NB4 (cell line): ENCODE data around the gene PLXNB2.

Experiments used
- DNase-seq: peaks from one replicate; pipeline ENCODE4 v3.0.0; 2010; ENCODE audit warnings: low read depth
- H3K4me3 ChIP-seq: one replicate; pipeline ENCODE4 v1.5.1; 2011; ENCODE audit warnings: mild to moderate bottlenecking, low read depth, low read length, moderate library complexity
- MYC ChIP-seq: IDR thresholded peaks from 2 replicates; pipeline ENCODE4 v1.6.1; 2011; ENCODE audit warnings: low read depth, low read length
- POLR2A ChIP-seq: IDR thresholded peaks from 2 replicates; pipeline ENCODE4 v1.6.1; 2011; ENCODE audit warnings: mild to moderate bottlenecking; ENCODE audit not compliant: insufficient read length; ENCODE audit errors: extremely low read depth
- TF ChIP-seq, protein P1 (sequence below): IDR thresholded peaks from 2 replicates; pipeline ENCODE4 v1.6.1; 2011; ENCODE audit warnings: low read depth, low read length
- TF ChIP-seq, protein P2 (sequence below): IDR thresholded peaks from one replicate; pipeline ENCODE4 v1.5.1; 2012; ENCODE audit warnings: low read depth, low read length

PLXNB2 gene

GRCh38 chr22:50300620-50301257 lies 6.7 kb downstream of the PLXNB2 start:
- H3K4me3 ChIP-seq = no peak overlapping the region
- no peak for DNase-seq
- TF ChIP-seq, protein P1, sequence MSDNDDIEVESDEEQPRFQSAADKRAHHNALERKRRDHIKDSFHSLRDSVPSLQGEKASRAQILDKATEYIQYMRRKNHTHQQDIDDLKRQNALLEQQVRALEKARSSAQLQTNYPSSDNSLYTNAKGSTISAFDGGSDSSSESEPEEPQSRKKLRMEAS = no peak
- TF ChIP-seq, protein P2, sequence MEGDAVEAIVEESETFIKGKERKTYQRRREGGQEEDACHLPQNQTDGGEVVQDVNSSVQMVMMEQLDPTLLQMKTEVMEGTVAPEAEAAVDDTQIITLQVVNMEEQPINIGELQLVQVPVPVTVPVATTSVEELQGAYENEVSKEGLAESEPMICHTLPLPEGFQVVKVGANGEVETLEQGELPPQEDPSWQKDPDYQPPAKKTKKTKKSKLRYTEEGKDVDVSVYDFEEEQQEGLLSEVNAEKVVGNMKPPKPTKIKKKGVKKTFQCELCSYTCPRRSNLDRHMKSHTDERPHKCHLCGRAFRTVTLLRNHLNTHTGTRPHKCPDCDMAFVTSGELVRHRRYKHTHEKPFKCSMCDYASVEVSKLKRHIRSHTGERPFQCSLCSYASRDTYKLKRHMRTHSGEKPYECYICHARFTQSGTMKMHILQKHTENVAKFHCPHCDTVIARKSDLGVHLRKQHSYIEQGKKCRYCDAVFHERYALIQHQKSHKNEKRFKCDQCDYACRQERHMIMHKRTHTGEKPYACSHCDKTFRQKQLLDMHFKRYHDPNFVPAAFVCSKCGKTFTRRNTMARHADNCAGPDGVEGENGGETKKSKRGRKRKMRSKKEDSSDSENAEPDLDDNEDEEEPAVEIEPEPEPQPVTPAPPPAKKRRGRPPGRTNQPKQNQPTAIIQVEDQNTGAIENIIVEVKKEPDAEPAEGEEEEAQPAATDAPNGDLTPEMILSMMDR = no peak
- TF ChIP-seq POLR2A (no peak), MYC (no peak)

- H3K4me3 ChIP-seq = no peak overlapping the region
- DNase-seq = no peak
These were observed 7.4 kb downstream of the PLXNB2 start for GRCh38 chr22:50299785-50300619.

DNA sequence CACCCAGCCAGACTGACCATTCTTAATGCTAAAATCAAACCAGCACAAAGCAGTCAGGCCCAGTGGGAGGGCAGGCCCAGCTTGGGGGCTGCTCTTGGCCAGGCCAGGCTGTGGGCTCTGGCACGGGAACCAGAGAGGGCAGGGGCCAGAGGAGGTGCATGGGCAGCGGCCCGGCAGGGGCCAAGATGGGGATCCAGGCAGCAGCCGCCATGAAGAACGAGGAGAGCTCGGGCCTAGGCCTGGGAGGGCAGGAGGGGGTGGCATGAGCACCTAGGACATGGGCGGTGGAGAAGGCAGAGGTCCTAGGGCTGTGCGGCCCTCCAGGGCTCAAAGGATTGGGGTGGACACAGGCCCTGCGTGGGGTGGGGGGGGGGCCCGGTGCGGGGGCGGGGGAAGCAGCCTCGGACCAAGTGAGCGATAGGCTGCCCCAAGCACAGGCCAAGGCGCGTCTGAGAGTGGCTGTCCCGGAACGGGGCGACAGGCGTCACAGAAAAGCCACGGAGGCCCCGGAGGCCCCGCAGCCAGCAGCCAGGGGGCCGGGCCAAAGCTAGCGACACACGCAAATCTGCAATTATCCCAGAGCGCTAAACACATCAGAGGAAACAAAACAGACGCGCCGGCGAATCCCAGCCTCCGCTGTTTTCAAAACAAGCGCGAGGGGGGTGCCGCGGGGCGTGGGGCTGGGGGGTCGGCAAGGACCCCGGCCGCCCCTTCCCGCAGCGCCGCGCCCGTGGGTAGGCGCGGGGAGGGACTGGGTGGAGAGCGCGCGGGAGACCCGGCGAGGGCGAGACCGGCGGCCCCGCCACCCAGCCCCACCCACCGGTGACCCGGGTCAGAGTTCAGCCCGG lies 8.3 kb downstream of the PLXNB2 start:
- no peak overlapping the region for H3K4me3 ChIP-seq
- TF ChIP-seq MYC (no peak), POLR2A (no peak)
- TF ChIP-seq, protein P1 = no peak
- TF ChIP-seq, protein P2 = no peak

More at GRCh38 chr22:50299785-50300619, 7.4 kb downstream of the PLXNB2 start:
- TF ChIP-seq, protein P1 = no peak
- TF ChIP-seq POLR2A = no peak
- TF ChIP-seq, protein P2 = no peak
- TF ChIP-seq MYC = no peak

DNA sequence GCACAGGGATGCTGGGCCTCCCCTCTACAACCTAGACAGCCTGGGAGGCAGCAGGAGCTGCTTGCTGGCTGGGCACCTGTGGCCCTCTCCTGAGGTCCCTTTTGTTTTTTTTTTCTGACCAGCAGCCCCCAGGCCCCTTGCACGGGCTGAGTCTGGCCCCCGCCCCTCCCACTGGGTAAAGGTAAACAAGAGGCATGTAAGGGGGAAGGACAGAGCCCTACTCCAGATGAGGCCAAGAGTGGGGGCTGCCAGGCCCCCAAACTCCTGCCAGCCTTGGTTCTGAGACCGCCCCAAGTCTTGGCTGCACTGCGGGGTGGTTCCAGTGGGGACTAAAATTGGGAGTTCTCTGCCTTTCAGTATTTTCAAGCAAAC lies 9.2 kb downstream of the PLXNB2 start:
- no peak overlapping the region for H3K4me3 ChIP-seq
- no peak for DNase-seq
- TF ChIP-seq POLR2A (no peak), MYC (no peak)
- TF ChIP-seq, protein P2 = no peak
- TF ChIP-seq, protein P1 = no peak

More for the DNA sequence above, 8.3 kb downstream of the PLXNB2 start:
- no peak for DNase-seq

- TF ChIP-seq, protein P2 = no peak
- TF ChIP-seq, protein P1 = no peak
- TF ChIP-seq POLR2A (no peak), MYC (no peak)
- DNase-seq = no peak
These were observed 9.8 kb downstream of the PLXNB2 start for GRCh38 chr22:50297510-50298265.

More at GRCh38 chr22:50297510-50298265, 9.8 kb downstream of the PLXNB2 start:
- no peak overlapping the region for H3K4me3 ChIP-seq
